Endothelial cell of umbilical vein (primary cell): ENCODE results near the gene AMIGO1. TPM values are rescaled to one million over a fixed set of nuclear protein-coding genes. Genes with fewer than 3 reads are reported as not detected.

ENCODE experiments used
- BruUV-seq: library from RNA; stranded (reverse); fragments of 400-500 nt; replicated peaks from 2 replicates; lab custom pipeline; 2021; lab: Mats Ljungman, UMichigan
- CTCF ChIA-PET: fragments of 300-600, 350-600 bp; sonication (Branson Sonifier 250); formaldehyde crosslinking; loops from one replicate; lab custom pipeline; 2021; ENCODE audit warnings: antibody characterized with exemption, inconsistent platforms; lab: Charles Lee
- POLR2A ChIA-PET: fragments of 300-600, 350-600 bp; sonication (Branson Sonifier 250); formaldehyde crosslinking; loops from one replicate; lab custom pipeline; 2021; ENCODE audit warnings: antibody characterized with exemption, inconsistent platforms; lab: Charles Lee
- DNase-seq: peaks from one replicate; pipeline ENCODE4 v3.0.0-alpha.2; 2011; ENCODE audit warnings: low read depth, low spot score
- FAIRE-seq: peaks from 2 replicates; lab custom pipeline; 2011; peaks lifted over from hg19 to GRCh38; lab: Jason Lieb, UNC
- H2AFZ ChIP-seq: 2 replicates; pipeline ENCODE4 v1.6.0; 2012; ENCODE audit warnings: low read depth, low read length, control low read depth, inconsistent platforms
- H3K27ac ChIP-seq: 2 replicates; pipeline ENCODE4 v1.5.1; 2011; ENCODE audit warnings: low read depth, mild to moderate bottlenecking, control low read depth, low read length, moderate library complexity; ENCODE audit not compliant: insufficient read depth
- H3K27me3 ChIP-seq, 2 experiments: 2 replicates each; pipeline versions ENCODE4 v1.6.0 to v1.6.1; 2011; ENCODE audit warnings: low read length in 2 of 2, mixed read lengths in 1 of 2; ENCODE audit not compliant: control insufficient read depth in 2 of 2, insufficient read depth in 2 of 2
- H3K36me3 ChIP-seq, 2 experiments: 2 replicates in 1 of 2; 3 replicates in 1 of 2; pipeline ENCODE4 v1.5.1; 2011; ENCODE audit warnings: low read length in 2 of 2, mild to moderate bottlenecking in 1 of 2, moderate library complexity in 1 of 2; ENCODE audit not compliant: control insufficient read depth in 2 of 2, insufficient read depth in 2 of 2; ENCODE audit errors: extremely low read depth in 1 of 2
- H3K4me1 ChIP-seq: 3 replicates; pipeline ENCODE4 v1.5.1; 2011; ENCODE audit warnings: mild to moderate bottlenecking, low read length; ENCODE audit not compliant: control insufficient read depth, insufficient read depth; ENCODE audit errors: extremely low read depth
- H3K4me2 ChIP-seq: 2 replicates; pipeline ENCODE4 v1.6.1; 2011; ENCODE audit warnings: low read length, control low read depth, mixed read lengths; ENCODE audit not compliant: insufficient read depth
- H3K4me3 ChIP-seq, 3 experiments: fragments of 200-600 bp in 1 of 3; sonication (generic), shearing (Covaris generic) in 1 of 3; replicated peaks in 1 of 3; 2 replicates each; pipeline ENCODE4 v1.5.1; 2011 to 2016; ENCODE audit warnings: control low read depth in 3 of 3, low read length in 3 of 3, mild to moderate bottlenecking in 2 of 3, inconsistent platforms in 1 of 3, low read depth in 1 of 3, moderate library complexity in 1 of 3; ENCODE audit not compliant: insufficient read depth in 1 of 3
- H3K79me2 ChIP-seq: 2 replicates; pipeline ENCODE4 v1.6.0; 2012; ENCODE audit warnings: low read length, inconsistent platforms; ENCODE audit not compliant: control insufficient read depth, insufficient read depth
- H3K9ac ChIP-seq: replicated peaks from 2 replicates; pipeline ENCODE3; 2011; ENCODE audit warnings: low read length, control low read depth; ENCODE audit not compliant: insufficient read depth; ENCODE audit errors: extremely low read depth
- H3K9me1 ChIP-seq: replicated peaks from 3 replicates; pipeline ENCODE4 v1.6.0; 2011; ENCODE audit warnings: mild to moderate bottlenecking, low read length; ENCODE audit not compliant: control insufficient read depth, insufficient read depth; ENCODE audit errors: extremely low read depth
- H3K9me3 ChIP-seq: replicated peaks from 2 replicates; pipeline ENCODE4 v1.5.1; 2012; ENCODE audit warnings: low read length, inconsistent platforms; ENCODE audit not compliant: control insufficient read depth, insufficient read depth
- H4K20me1 ChIP-seq: replicated peaks from 2 replicates; pipeline ENCODE3; 2011; ENCODE audit warnings: mild to moderate bottlenecking, low read length; ENCODE audit not compliant: control insufficient read depth, insufficient read depth; ENCODE audit errors: extremely low read depth
- EZH2 ChIP-seq: IDR thresholded peaks from 2 replicates; pipeline ENCODE4 v1.6.1; 2012; ENCODE audit warnings: borderline replicate concordance, low read depth, mild to moderate bottlenecking, moderate library complexity, low read length, inconsistent platforms; ENCODE audit not compliant: severe bottlenecking
- GATA2 ChIP-seq: IDR thresholded peaks from 2 replicates; pipeline ENCODE4 v1.7.0; 2011; ENCODE audit warnings: low read depth, mild to moderate bottlenecking, moderate library complexity, mixed read lengths, low read length; ENCODE audit not compliant: insufficient read length, insufficient read depth
- MYC ChIP-seq: IDR thresholded peaks from one replicate; pipeline ENCODE4 v1.6.1; 2011; ENCODE audit warnings: mild to moderate bottlenecking, low read depth, low read length
- POLR2A ChIP-seq: IDR thresholded peaks from 2 replicates; pipeline ENCODE4 v1.6.1; 2012; ENCODE audit warnings: low read depth, mild to moderate bottlenecking, control low read depth, low read length
- dilution Hi-C: fragments of 300-500 bp; cut with MboI; formaldehyde crosslinking; loops from one replicate; pipeline ENCODE4 v1.15.0; 2019; ENCODE audit warnings: low sequenced_read_pairs; ENCODE audit not compliant: extremely low pct_ligation_motif_present
- intact Hi-C: fragments of 100-400 bp; cut with micrococcal nuclease; formaldehyde crosslinking; loops from one replicate; pipeline ENCODE4 v1.10.0; 2022
- polyA plus RNA-seq, 4 experiments: library from polyadenylated mRNA; depleted of rRNA in 3 of 4; stranded (reverse) in 3 of 4; unstranded in 1 of 4; fragments of >200 nt; gene quantifications; 2 replicates each; pipeline versions ENCODE4 v1.2.1 to v1.2.3, GENCODE V29; 2011 to 2012; ENCODE audit warnings: missing spikeins in 1 of 4
- total RNA-seq: library from RNA; stranded (reverse); gene quantifications from 2 replicates; pipeline ENCODE4 v1.2.3, GENCODE V29; 2021
- TF ChIP-seq, protein P1 (sequence below): IDR thresholded peaks from 2 replicates; pipeline ENCODE4 v1.6.1; 2011; ENCODE audit not compliant: insufficient read depth, insufficient read length
- TF ChIP-seq, protein P2 (sequence below), 2 donors: IDR thresholded peaks; 1 replicate in 1 of 2; 2 replicates in 1 of 2; pipeline ENCODE4 v1.5.1; 2011; ENCODE audit warnings: low read length in 2 of 2, mild to moderate bottlenecking in 2 of 2, moderate library complexity in 2 of 2, control low read depth in 1 of 2, inconsistent platforms in 1 of 2, low read depth in 1 of 2; ENCODE audit not compliant: insufficient read depth in 1 of 2; ENCODE audit errors: extremely low read depth in 1 of 2

Gene AMIGO1
- total and polyA plus RNA-seq, 2 donors (not counting 3 experiments of a cell fraction or from before 2014, with no cell fraction given), result 0.80 to 0.88 TPM

DNA sequence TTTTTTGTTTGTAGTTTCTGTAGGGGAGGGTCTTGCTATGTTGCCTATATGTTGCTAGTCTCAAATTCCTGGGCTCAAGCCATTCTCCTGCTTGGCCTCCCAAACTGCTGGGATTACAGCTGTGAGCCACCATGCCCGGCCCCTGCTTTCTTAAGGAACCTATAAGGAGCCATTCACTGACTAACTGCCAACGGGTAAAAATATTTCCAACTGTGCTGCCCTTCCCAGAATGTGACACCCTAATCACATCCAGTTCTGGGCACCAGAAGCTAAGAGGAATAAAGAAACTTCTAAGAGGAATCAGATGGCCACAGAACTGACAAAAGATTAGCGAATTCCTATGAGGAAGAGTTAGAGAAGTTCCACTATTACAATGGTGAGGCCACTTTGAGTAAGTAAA lies 36.7 kb downstream of the AMIGO1 start:
- H3K27ac ChIP-seq, result no peak overlapping the region
- intact Hi-C loops, result no loop called here
- FAIRE-seq, result no peak
- DNase-seq, result no peak
- H3K4me3 ChIP-seq, result no peak overlapping the region
- H3K79me2 ChIP-seq, result no peaks in the 10 kb centered on the region
- no peaks in the 10 kb centered on the region for H3K9me1 ChIP-seq
- no peaks in the 10 kb centered on the region for H3K36me3 ChIP-seq
- dilution Hi-C loops, result no loop called here
- no peak overlapping the region for H2AFZ ChIP-seq
- no peaks in the 10 kb centered on the region for H3K9me3 ChIP-seq
- H3K4me1 ChIP-seq, result no peaks in the 10 kb centered on the region
- TF ChIP-seq EZH2, result no peak
- TF ChIP-seq POLR2A, result no peak
- TF ChIP-seq, protein P1, sequence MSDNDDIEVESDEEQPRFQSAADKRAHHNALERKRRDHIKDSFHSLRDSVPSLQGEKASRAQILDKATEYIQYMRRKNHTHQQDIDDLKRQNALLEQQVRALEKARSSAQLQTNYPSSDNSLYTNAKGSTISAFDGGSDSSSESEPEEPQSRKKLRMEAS, result no peak
- no peak for TF ChIP-seq GATA2
- TF ChIP-seq MYC, result no peak
- TF ChIP-seq, protein P2, sequence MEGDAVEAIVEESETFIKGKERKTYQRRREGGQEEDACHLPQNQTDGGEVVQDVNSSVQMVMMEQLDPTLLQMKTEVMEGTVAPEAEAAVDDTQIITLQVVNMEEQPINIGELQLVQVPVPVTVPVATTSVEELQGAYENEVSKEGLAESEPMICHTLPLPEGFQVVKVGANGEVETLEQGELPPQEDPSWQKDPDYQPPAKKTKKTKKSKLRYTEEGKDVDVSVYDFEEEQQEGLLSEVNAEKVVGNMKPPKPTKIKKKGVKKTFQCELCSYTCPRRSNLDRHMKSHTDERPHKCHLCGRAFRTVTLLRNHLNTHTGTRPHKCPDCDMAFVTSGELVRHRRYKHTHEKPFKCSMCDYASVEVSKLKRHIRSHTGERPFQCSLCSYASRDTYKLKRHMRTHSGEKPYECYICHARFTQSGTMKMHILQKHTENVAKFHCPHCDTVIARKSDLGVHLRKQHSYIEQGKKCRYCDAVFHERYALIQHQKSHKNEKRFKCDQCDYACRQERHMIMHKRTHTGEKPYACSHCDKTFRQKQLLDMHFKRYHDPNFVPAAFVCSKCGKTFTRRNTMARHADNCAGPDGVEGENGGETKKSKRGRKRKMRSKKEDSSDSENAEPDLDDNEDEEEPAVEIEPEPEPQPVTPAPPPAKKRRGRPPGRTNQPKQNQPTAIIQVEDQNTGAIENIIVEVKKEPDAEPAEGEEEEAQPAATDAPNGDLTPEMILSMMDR (IDR thresholded peaks at IDR 0.05; ENCODE audit: extremely low read depth in 1 of 2, insufficient read depth in 1 of 2, low read depth in 1 of 2, low read length in 2 of 2), result no peak
- CTCF ChIA-PET, result interaction anchor here (0.6 kb wide), 1 partner anchor 59 kb away, joined by 3 read pairs; no protein-coding TSS in a partner anchor
- POLR2A ChIA-PET, result no interaction called here
- no peaks in the 10 kb centered on the region for H4K20me1 ChIP-seq
- no TSS peak for BruUV-seq
- H3K9ac ChIP-seq, result no peak overlapping the region
- peaks cover 51 to 52% of the 10 kb centered on the region in 2 experiments for H3K27me3 ChIP-seq
- no peak overlapping the region for H3K4me2 ChIP-seq
